SKM-1 treated with dmso at 0.1 percent for 144 hours (cell line): ENCODE data around the gene PLXDC2.

Experiments used
- DNase-seq: peaks from one replicate; lab custom pipeline; 2025; ENCODE audit not compliant: unreplicated experiment; lab: John Stamatoyannopoulos, UW

PLXDC2 gene

GRCh38 chr10:19815731-19816410 lies 361 bp upstream of the PLXDC2 start:
- DNase-seq = peak; percentile 53

GRCh38 chr10:19817231-19817933 lies 1.1 kb downstream of the PLXDC2 start:
- DNase-seq = no peak

GRCh38 chr10:19818876-19819275 lies 2.6 kb downstream of the PLXDC2 start:
- DNase-seq = no peak

- peak; percentile 34 for DNase-seq
Observed at GRCh38 chr10:19819419-19820033, 3.3 kb downstream of the PLXDC2 start.

GRCh38 chr10:19824381-19825342 lies 8.4 kb downstream of the PLXDC2 start:
- peak; percentile 21 for DNase-seq

- peak; percentile 44 for DNase-seq
Observed at GRCh38 chr10:19825700-19826099, 9.5 kb downstream of the PLXDC2 start.

- peak; percentile 47 for DNase-seq
Observed at GRCh38 chr10:19826712-19827111, 10.5 kb downstream of the PLXDC2 start.

GRCh38 chr10:19828278-19829049 lies 12.2 kb downstream of the PLXDC2 start:
- DNase-seq = no peak

- no peak for DNase-seq
Observed at GRCh38 chr10:19832699-19833098, 16.5 kb downstream of the PLXDC2 start.

GRCh38 chr10:19833170-19833824 lies 17.1 kb downstream of the PLXDC2 start:
- DNase-seq = no peak

GRCh38 chr10:19835952-19836351 lies 19.7 kb downstream of the PLXDC2 start:
- no peak for DNase-seq

GRCh38 chr10:19839090-19839489 lies 22.9 kb downstream of the PLXDC2 start:
- DNase-seq = no peak

GRCh38 chr10:19839552-19839951 lies 23.3 kb downstream of the PLXDC2 start:
- DNase-seq = no peak

- no peak for DNase-seq
Observed at GRCh38 chr10:19840776-19841175, 24.5 kb downstream of the PLXDC2 start.

GRCh38 chr10:19843487-19843886 lies 27.3 kb downstream of the PLXDC2 start:
- DNase-seq = no peak

- no peak for DNase-seq
Observed at GRCh38 chr10:19845503-19846368, 29.5 kb downstream of the PLXDC2 start.

- DNase-seq = no peak
Observed at GRCh38 chr10:19847321-19847720, 31.1 kb downstream of the PLXDC2 start.

GRCh38 chr10:19848226-19848985 lies 32.2 kb downstream of the PLXDC2 start:
- DNase-seq = no peak
